Esophagus squamous epithelium (tissue), 4 donors: ENCODE data around the gene TMEM80.

Experiments used
- POLR2A ChIP-seq, 4 donors: fragments of 450-650 bp; IDR thresholded peaks; one replicate each; pipeline ENCODE4 v1.6.1; 2017; ENCODE audit warnings: antibody characterized with exemption in 4 of 4, mild to moderate bottlenecking in 4 of 4, moderate library complexity in 3 of 4
- TF ChIP-seq, protein P1 (sequence below), 6 experiments: fragments of 450-650 bp in 4 of 6; fragments of 200-600 bp in 2 of 6; sonication (generic) in 2 of 6; IDR thresholded peaks; one replicate each; pipeline ENCODE4 v1.5.1; 2016 to 2019; ENCODE audit warnings: antibody characterized with exemption in 6 of 6, mild to moderate bottlenecking in 4 of 6, moderate library complexity in 4 of 6

- TF ChIP-seq, protein P1, sequence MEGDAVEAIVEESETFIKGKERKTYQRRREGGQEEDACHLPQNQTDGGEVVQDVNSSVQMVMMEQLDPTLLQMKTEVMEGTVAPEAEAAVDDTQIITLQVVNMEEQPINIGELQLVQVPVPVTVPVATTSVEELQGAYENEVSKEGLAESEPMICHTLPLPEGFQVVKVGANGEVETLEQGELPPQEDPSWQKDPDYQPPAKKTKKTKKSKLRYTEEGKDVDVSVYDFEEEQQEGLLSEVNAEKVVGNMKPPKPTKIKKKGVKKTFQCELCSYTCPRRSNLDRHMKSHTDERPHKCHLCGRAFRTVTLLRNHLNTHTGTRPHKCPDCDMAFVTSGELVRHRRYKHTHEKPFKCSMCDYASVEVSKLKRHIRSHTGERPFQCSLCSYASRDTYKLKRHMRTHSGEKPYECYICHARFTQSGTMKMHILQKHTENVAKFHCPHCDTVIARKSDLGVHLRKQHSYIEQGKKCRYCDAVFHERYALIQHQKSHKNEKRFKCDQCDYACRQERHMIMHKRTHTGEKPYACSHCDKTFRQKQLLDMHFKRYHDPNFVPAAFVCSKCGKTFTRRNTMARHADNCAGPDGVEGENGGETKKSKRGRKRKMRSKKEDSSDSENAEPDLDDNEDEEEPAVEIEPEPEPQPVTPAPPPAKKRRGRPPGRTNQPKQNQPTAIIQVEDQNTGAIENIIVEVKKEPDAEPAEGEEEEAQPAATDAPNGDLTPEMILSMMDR (IDR thresholded peaks at IDR 0.05): peak; percentile 65 to 77 (median 72)
- TF ChIP-seq POLR2A (IDR thresholded peaks at IDR 0.05): no peak
Measured at GRCh38 chr11:662689-663274, 32.8 kb upstream of the TMEM80 start.
